HG03457 (cell line): ENCODE results near the gene MEF2A.
A peak's percentile ranks its signal among the peaks of the same experiment; 100 is the strongest.

Experiments used
- ATAC-seq: cut with Tn5 transposase; IDR thresholded peaks from one replicate; pipeline ENCODE4 v1.9.1; 2021; ENCODE audit warnings: moderate number of reproducible peaks; ENCODE audit not compliant: unreplicated experiment

The MEF2A gene

GRCh38 chr15:99696096-99696495, 130.3 kb downstream of the MEF2A start:
- ATAC-seq = no peak

- ATAC-seq = no peak
These were observed 137.3 kb downstream of the MEF2A start for GRCh38 chr15:99702895-99703602.

GRCh38 chr15:99703603-99704443, 138.0 kb downstream of the MEF2A start:
- ATAC-seq = peak; percentile 53

- ATAC-seq = no peak
These were observed 138.7 kb downstream of the MEF2A start for GRCh38 chr15:99704444-99704838.

- no peak for ATAC-seq
These were observed 140.9 kb downstream of the MEF2A start for GRCh38 chr15:99706557-99707303.

GRCh38 chr15:99707473-99708270, 141.9 kb downstream of the MEF2A start:
- ATAC-seq = no peak

GRCh38 chr15:99708563-99708962, 142.8 kb downstream of the MEF2A start:
- ATAC-seq = no peak

GRCh38 chr15:99709243-99709986, 143.6 kb downstream of the MEF2A start:
- ATAC-seq = no peak

- no peak for ATAC-seq
These were observed 145.8 kb downstream of the MEF2A start for GRCh38 chr15:99711625-99712024.

- no peak for ATAC-seq
These were observed 146.6 kb downstream of the MEF2A start for GRCh38 chr15:99712415-99712814.

GRCh38 chr15:99716540-99717095, 150.8 kb downstream of the MEF2A start:
- ATAC-seq = no peak

GRCh38 chr15:99717161-99718009, 151.6 kb downstream of the MEF2A start:
- peak; percentile 21 for ATAC-seq

- ATAC-seq = no peak
These were observed 152.6 kb downstream of the MEF2A start for GRCh38 chr15:99718421-99718820.

GRCh38 chr15:99719096-99719541, 153.3 kb downstream of the MEF2A start:
- peak; percentile 88 for ATAC-seq

GRCh38 chr15:99720533-99720932, 154.7 kb downstream of the MEF2A start:
- no peak for ATAC-seq

- ATAC-seq = no peak
These were observed 155.5 kb downstream of the MEF2A start for GRCh38 chr15:99721104-99721778.

GRCh38 chr15:99721896-99722295, 156.1 kb downstream of the MEF2A start:
- no peak for ATAC-seq

- ATAC-seq = no peak
These were observed 156.6 kb downstream of the MEF2A start for GRCh38 chr15:99722406-99722805.
